Sigmoid colon (tissue), 7 donors: ENCODE measurements around the gene PTGDR2. TPM values are rescaled to one million over a fixed set of nuclear protein-coding genes. Genes with fewer than 3 reads are reported as not detected.

Experiments used
- DNase-seq: peaks from one replicate; pipeline ENCODE4 v3.0.0-alpha.2; 2019
- H3K27ac ChIP-seq, 4 donors: fragments of 200-600 bp; sonication (generic); one replicate each; pipeline ENCODE4 v1.5.1; 2016 to 2019; ENCODE audit warnings: mild to moderate bottlenecking in 1 of 4
- H3K27me3 ChIP-seq, 3 donors: fragments of 200-600 bp; sonication (generic); one replicate each; pipeline ENCODE4 v1.5.1; 2019; ENCODE audit warnings: mild to moderate bottlenecking in 1 of 3
- H3K36me3 ChIP-seq, 4 donors: fragments of 200-600 bp; sonication (generic); one replicate each; pipeline ENCODE4 v1.5.1; 2016 to 2019
- H3K4me1 ChIP-seq, 4 donors: fragments of 200-600 bp; sonication (generic); one replicate each; pipeline ENCODE4 v1.5.1; 2017 to 2019
- H3K4me3 ChIP-seq, 4 donors: fragments of 200-600 bp; sonication (generic); one replicate each; pipeline ENCODE4 v1.5.1; 2017 to 2019; ENCODE audit warnings: mild to moderate bottlenecking in 2 of 4, moderate library complexity in 1 of 4
- H3K9me3 ChIP-seq, 4 donors: fragments of 200-600 bp in 3 of 4; sonication (generic) in 3 of 4; one replicate each; pipeline versions ENCODE4 v1.5.1 to v1.6.1; 2013 to 2019
- CTCF ChIP-seq, 4 experiments: fragments of 450-650 bp in 3 of 4; fragments of 200-600 bp in 1 of 4; IDR thresholded peaks; one replicate each; pipeline ENCODE4 v1.5.1; 2016 to 2019; ENCODE audit warnings: antibody characterized with exemption in 4 of 4, mild to moderate bottlenecking in 3 of 4, moderate library complexity in 2 of 4
- EP300 ChIP-seq, 4 donors: sonication (generic); formaldehyde crosslinking; IDR thresholded peaks; one replicate each; pipeline ENCODE4 v1.6.1; 2017; ENCODE audit warnings: antibody characterized with exemption in 4 of 4
- POLR2A ChIP-seq, 2 donors: fragments of 450-650 bp; IDR thresholded peaks; one replicate each; pipeline ENCODE4 v1.6.1; 2016; ENCODE audit warnings: antibody characterized with exemption in 2 of 2, mild to moderate bottlenecking in 2 of 2, moderate library complexity in 2 of 2
- POLR2AphosphoS5 ChIP-seq, 4 donors: sonication (generic); formaldehyde crosslinking; IDR thresholded peaks; one replicate each; pipeline ENCODE4 v1.6.1; 2017; ENCODE audit warnings: antibody characterized with exemption in 4 of 4
- WGBS, 2 donors: extraction: QIAGEN DNeasy Blood & Tissue Kit; methylation state at CpG; one replicate each; pipeline ENCODE4 v1.1.7; 2013; 5-methylcytosine and 5-hydroxymethylcytosine counted together
- intact Hi-C: fragments of 100-400 bp; cut with DNase I; formaldehyde crosslinking; loops from one replicate; pipeline ENCODE4 v1.15.1; 2023
- polyA plus RNA-seq, 3 donors: library from polyadenylated mRNA; stranded (reverse); fragments of 200-250 nt; gene quantifications; one replicate each; pipeline ENCODE4 v1.2.3, GENCODE V29; 2013
- total RNA-seq, 4 donors: library from RNA; depleted of rRNA; stranded (reverse); fragments of >200 nt; gene quantifications; one replicate each; pipeline ENCODE4 v1.1.0, GENCODE V29; 2016
- donor health status: healthy with polysubstance abuse.
- donor health status: Bipolar disorder and iron deficiency.
- donor health status: healthy.

PTGDR2 gene
- total and polyA plus RNA-seq, 7 donors, result 0.27 to 2.2 (median 0.77) TPM; not detected in 1

- no peaks in the 10 kb centered on the region for H3K9me3 ChIP-seq
- no peak for DNase-seq
- TF ChIP-seq CTCF (IDR thresholded peaks at IDR 0.05) (no peak), POLR2A (IDR thresholded peaks at IDR 0.05) (no peak)
- H3K4me3 ChIP-seq, result no peak overlapping the region
- no peaks in the 10 kb centered on the region for H3K27me3 ChIP-seq
- peaks cover 0 to 27% (median 9%) of the 10 kb centered on the region in 4 donors for H3K36me3 ChIP-seq
- 87 to 91% methylated on average over 1 of the region's 1 CpG for WGBS, 2 donors
- H3K4me1 ChIP-seq, result no peaks in the 10 kb centered on the region
- peak overlapping the region in 2 of 4 donors; percentile 4 to 63 for H3K27ac ChIP-seq
- intact Hi-C loops, result no loop called here
Observed at GRCh38 chr11:60879104-60879503, 23.4 kb upstream of the PTGDR2 start.

- Histone ChIP-seq H3K27me3 (no peaks in the 10 kb centered on the region), H3K9me3 (no peaks in the 10 kb centered on the region), H3K4me1 (no peaks in the 10 kb centered on the region), H3K27ac (peak overlapping the region; percentile 4 to 63 (median 21)), H3K36me3 (peaks cover 0 to 27% (median 9%) of the 10 kb centered on the region in 4 donors), H3K4me3 (no peak overlapping the region)
- no peak for TF ChIP-seq POLR2A (IDR thresholded peaks at IDR 0.05)
- TF ChIP-seq POLR2AphosphoS5 (IDR thresholded peaks at IDR 0.05), result no peak
- TF ChIP-seq CTCF (IDR thresholded peaks at IDR 0.05), result no peak
- no peak for TF ChIP-seq EP300 (IDR thresholded peaks at IDR 0.05)
- intact Hi-C loops, result no loop called here
- WGBS, 2 donors, result 79% methylated on average over 5 of the region's 5 CpGs
- no peak for DNase-seq
Observed at GRCh38 chr11:60878245-60879101, 22.7 kb upstream of the PTGDR2 start.

DNA sequence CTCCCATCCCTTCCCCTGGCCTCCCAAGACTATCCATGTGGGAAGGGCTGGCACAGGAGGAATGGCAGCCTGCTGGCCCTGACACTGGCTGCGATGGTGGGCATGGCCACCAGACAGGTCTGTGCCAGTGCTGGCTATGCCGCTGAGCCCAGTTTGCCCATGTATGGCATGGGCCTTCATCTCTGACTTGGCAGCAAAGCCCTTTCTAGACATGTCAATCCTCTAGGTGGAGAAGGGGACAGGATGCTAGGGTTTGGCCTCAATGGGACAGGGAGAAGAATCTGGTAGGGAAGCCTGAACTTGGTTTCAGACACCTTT, 20.4 kb upstream of the PTGDR2 start:
- TF ChIP-seq EP300 (IDR thresholded peaks at IDR 0.05), result no peak
- TF ChIP-seq POLR2AphosphoS5 (IDR thresholded peaks at IDR 0.05), result no peak
- TF ChIP-seq POLR2A (IDR thresholded peaks at IDR 0.05), result no peak
- no peak for TF ChIP-seq CTCF (IDR thresholded peaks at IDR 0.05)
- DNase-seq, result peak; percentile 46
- no peaks in the 10 kb centered on the region for H3K4me1 ChIP-seq
- no peaks in the 10 kb centered on the region for H3K9me3 ChIP-seq
- intact Hi-C loops, result no loop called here
- H3K36me3 ChIP-seq, result peaks cover 0 to 18% (median 9%) of the 10 kb centered on the region in 4 donors
- WGBS, 2 donors, result 97 to 99% methylated on average over 2 of the region's 2 CpGs
- H3K4me3 ChIP-seq, result no peak overlapping the region
- H3K27ac ChIP-seq, result no peak overlapping the region
- no peaks in the 10 kb centered on the region for H3K27me3 ChIP-seq

DNA sequence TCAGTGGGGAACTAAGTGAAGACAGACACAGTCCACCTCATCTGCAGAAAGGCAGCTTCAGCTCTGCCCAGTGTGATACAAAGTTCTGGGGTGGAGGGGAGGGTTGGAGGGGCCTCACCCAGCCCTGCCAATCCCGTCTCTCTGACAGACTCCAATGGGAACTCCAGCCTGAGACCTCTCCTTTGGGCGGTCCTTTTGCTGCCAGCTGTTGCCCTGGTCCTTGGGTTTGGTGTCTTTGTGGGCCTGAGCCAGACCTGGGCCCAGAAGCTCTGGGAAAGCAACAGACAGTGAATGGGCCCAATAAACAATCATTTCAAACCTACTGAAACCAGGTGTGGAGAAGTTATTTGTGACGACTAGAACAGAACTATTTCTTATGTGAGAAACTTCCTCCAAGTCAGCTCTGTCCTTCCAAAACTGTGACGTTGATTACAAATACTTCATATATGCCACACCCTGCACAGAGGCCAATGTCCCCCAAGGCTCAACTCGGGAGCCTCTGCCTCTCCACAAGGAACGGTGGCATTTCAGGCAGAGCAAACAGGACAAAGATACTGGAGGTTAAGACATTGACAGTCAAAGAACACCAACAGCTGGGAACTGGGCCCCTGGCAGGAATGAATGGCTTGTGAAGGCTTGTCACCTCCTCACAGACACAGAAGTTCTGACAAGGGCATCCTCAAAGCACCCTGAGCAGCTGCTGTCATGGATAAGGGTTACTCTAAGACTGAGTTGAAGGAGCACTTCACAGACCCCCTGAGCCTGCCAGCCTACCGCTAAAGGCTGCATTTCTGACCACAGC, 19.8 kb upstream of the PTGDR2 start:
- Histone ChIP-seq H3K36me3 (peaks cover 0 to 17% (median 6%) of the 10 kb centered on the region in 4 donors), H3K27ac (no peak overlapping the region), H3K27me3 (no peaks in the 10 kb centered on the region), H3K9me3 (no peaks in the 10 kb centered on the region), H3K4me3 (no peak overlapping the region), H3K4me1 (no peaks in the 10 kb centered on the region)
- intact Hi-C loops, result no loop called here
- 57 to 81% methylated on average over 7 of the region's 7 CpGs for WGBS, 2 donors
- no peak for TF ChIP-seq EP300 (IDR thresholded peaks at IDR 0.05)
- no peak for TF ChIP-seq CTCF (IDR thresholded peaks at IDR 0.05)
- TF ChIP-seq POLR2AphosphoS5 (IDR thresholded peaks at IDR 0.05), result no peak
- DNase-seq, result peak; percentile 38
